SK-N-SH (cell line): ENCODE results near the gene SLC7A6.

Source experiments
- CTCF ChIP-seq: fragments of 200-600 bp; sonication (generic); IDR thresholded peaks from 2 replicates; pipeline ENCODE4 v1.6.1; 2017; ENCODE audit warnings: antibody characterized with exemption, mild to moderate bottlenecking, moderate library complexity
- EP300 ChIP-seq, 2 experiments: IDR thresholded peaks; 2 replicates each; pipeline versions ENCODE4 v1.4.0 to v1.6.1; 2012; ENCODE audit warnings: borderline replicate concordance in 1 of 2, low read depth in 1 of 2, low read length in 1 of 2
- FOXM1 ChIP-seq: IDR thresholded peaks from 2 replicates; pipeline ENCODE4 v1.4.0; 2012; ENCODE audit warnings: low read depth, mild to moderate bottlenecking
- MEF2A ChIP-seq: IDR thresholded peaks from 2 replicates; pipeline ENCODE4 v1.4.0; 2012; ENCODE audit warnings: low read depth, borderline replicate concordance
- MXI1 ChIP-seq: IDR thresholded peaks from 2 replicates; pipeline ENCODE4 v1.6.1; 2012; ENCODE audit warnings: mild to moderate bottlenecking, low read depth, low read length, improper control_type of control experiment
- NRF1 ChIP-seq: IDR thresholded peaks from 2 replicates; pipeline ENCODE4 v1.6.1; 2012; ENCODE audit warnings: low read depth, mild to moderate bottlenecking, low read length
- POLR2AphosphoS5 ChIP-seq: IDR thresholded peaks from 2 replicates; pipeline ENCODE4 v1.6.1; 2012; ENCODE audit warnings: low read depth, low read length
- RAD21 ChIP-seq: IDR thresholded peaks from 2 replicates; pipeline ENCODE4 v1.6.1; 2012; ENCODE audit warnings: mild to moderate bottlenecking, low read length
- RCOR1 ChIP-seq: fragments of 150-350 bp; IDR thresholded peaks from 2 replicates; pipeline ENCODE4 v1.6.1; 2017; ENCODE audit warnings: antibody characterized with exemption, low read length
- SMC3 ChIP-seq: IDR thresholded peaks from 2 replicates; pipeline ENCODE4 v1.6.1; 2012; ENCODE audit warnings: low read depth, low read length, improper control_type of control experiment
- TAF1 ChIP-seq: IDR thresholded peaks from 2 replicates; pipeline ENCODE4 v1.6.1; 2012; ENCODE audit warnings: low read depth, mild to moderate bottlenecking, low read length, moderate library complexity, borderline replicate concordance
- TF ChIP-seq, protein P1 (sequence below): IDR thresholded peaks from 2 replicates; pipeline ENCODE4 v1.4.0; 2012; ENCODE audit warnings: low read depth
- TF ChIP-seq, protein P2 (sequence below): IDR thresholded peaks from 2 replicates; pipeline ENCODE4 v1.6.1; 2012; ENCODE audit warnings: mild to moderate bottlenecking, low read depth, low read length, moderate library complexity

DNA sequence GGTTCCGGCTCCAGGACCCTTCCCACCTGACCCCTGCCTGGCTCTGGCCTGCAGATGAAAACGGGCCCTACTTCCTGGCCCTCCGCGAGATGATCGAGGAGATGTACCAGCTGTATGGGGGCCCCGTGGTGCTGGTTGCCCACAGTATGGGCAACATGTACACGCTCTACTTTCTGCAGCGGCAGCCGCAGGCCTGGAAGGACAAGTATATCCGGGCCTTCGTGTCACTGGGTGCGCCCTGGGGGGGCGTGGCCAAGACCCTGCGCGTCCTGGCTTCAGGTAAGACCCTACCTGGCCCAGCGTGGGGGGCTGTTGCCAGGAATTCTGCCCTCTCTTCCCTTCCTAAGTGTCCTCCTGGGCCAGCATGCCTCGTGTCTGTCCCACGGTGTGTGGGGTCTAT is 8.6 kb upstream of the SLC7A6 start:
- TF ChIP-seq FOXM1: no peak
- TF ChIP-seq, protein P1, sequence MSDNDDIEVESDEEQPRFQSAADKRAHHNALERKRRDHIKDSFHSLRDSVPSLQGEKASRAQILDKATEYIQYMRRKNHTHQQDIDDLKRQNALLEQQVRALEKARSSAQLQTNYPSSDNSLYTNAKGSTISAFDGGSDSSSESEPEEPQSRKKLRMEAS: no peak
- no peak for TF ChIP-seq CTCF
- no peak for TF ChIP-seq MEF2A
- no peak for TF ChIP-seq MXI1
- TF ChIP-seq EP300 (IDR thresholded peaks at IDR 0.05; ENCODE audit: borderline replicate concordance in 1 of 2, low read depth in 1 of 2, low read length in 1 of 2): no peak
- TF ChIP-seq, protein P2, sequence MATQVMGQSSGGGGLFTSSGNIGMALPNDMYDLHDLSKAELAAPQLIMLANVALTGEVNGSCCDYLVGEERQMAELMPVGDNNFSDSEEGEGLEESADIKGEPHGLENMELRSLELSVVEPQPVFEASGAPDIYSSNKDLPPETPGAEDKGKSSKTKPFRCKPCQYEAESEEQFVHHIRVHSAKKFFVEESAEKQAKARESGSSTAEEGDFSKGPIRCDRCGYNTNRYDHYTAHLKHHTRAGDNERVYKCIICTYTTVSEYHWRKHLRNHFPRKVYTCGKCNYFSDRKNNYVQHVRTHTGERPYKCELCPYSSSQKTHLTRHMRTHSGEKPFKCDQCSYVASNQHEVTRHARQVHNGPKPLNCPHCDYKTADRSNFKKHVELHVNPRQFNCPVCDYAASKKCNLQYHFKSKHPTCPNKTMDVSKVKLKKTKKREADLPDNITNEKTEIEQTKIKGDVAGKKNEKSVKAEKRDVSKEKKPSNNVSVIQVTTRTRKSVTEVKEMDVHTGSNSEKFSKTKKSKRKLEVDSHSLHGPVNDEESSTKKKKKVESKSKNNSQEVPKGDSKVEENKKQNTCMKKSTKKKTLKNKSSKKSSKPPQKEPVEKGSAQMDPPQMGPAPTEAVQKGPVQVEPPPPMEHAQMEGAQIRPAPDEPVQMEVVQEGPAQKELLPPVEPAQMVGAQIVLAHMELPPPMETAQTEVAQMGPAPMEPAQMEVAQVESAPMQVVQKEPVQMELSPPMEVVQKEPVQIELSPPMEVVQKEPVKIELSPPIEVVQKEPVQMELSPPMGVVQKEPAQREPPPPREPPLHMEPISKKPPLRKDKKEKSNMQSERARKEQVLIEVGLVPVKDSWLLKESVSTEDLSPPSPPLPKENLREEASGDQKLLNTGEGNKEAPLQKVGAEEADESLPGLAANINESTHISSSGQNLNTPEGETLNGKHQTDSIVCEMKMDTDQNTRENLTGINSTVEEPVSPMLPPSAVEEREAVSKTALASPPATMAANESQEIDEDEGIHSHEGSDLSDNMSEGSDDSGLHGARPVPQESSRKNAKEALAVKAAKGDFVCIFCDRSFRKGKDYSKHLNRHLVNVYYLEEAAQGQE: no peak
- no peak for TF ChIP-seq RAD21
- TF ChIP-seq NRF1: no peak
- TF ChIP-seq TAF1: no peak
- no peak for TF ChIP-seq POLR2AphosphoS5
- no peak for TF ChIP-seq RCOR1
- no peak for TF ChIP-seq SMC3
